ENCODE measurements around the gene KIF5B. TPM values are rescaled to one million over a fixed set of nuclear protein-coding genes. Genes with fewer than 3 reads are reported as not detected.
"Not testable (repeated sequence)": the region's sequence is repeated elsewhere in the genome, so short reads cannot be mapped to it uniquely, and the experiment has no call there.

KIF5B gene
- total and polyA plus RNA-seq, 5 experiments from 2014 or later = 17.0 to 47.8 (median 19.6) TPM

DNA sequence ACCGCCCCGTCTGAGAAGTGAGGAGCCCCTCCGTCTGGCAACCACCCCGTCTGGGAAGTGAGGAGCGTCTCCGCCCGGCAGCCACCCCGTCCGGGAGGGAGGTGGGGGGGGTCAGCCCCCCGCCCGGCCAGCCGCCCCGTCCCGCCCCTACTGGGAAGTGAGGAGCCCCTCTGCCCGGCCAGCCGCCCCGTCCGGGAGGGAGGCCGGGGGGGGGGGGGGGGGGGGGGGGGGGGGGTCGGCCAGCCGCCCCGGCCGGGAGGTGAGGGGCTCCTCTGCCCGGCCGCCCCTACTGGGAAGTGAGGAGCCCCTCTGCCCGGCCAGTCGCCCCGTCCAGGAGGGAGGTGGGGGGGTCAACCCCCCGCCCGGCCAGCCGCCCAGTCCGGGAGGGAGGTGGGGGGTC is 86.4 kb downstream of the KIF5B start:
- not testable (repeated sequence) for DNase-seq

DNA sequence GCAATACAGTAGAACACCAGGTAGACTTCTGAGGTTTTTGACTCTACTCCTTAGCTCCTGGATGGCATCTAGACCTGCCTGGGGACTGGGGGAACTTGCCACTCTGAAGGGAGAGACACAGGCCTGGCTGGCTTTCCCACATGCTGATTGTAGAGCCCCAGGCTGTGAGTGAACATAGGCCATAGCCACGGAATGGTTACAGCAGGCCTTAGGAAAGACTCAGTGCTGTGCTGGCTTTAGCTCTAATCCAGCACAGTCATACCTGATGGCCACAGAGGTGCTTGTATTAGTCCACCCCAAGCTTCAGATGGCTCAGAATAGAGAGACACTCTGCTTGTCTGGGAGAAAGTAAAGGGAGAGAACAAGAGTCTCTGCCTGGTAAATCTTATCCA is 92.6 kb downstream of the KIF5B start:
- Mint-ChIP-seq H3K27ac (no peak overlapping the region), H3K9me3 (no peaks in the 10 kb centered on the region), H3K4me1 (peaks cover 13 to 28% (median 22%) of the 10 kb centered on the region in 4 donors), H3K4me3 (no peak overlapping the region), H3K27me3 (no peaks in the 10 kb centered on the region), H3K36me3 (peaks cover 0 to 2% (median 0%) of the 10 kb centered on the region in 3 donors)
- ATAC-seq = no peak
- DNase-seq = no peak
- POLR2A ChIA-PET = no interaction called here

More for the DNA sequence above, 86.4 kb downstream of the KIF5B start:
- H3K9me3 Mint-ChIP-seq, H3K4me3 Mint-ChIP-seq, H3K27me3 Mint-ChIP-seq, ATAC-seq, H3K4me1 Mint-ChIP-seq, POLR2A ChIA-PET, H3K36me3 Mint-ChIP-seq, H3K27ac Mint-ChIP-seq: not testable (repeated sequence)

DNA sequence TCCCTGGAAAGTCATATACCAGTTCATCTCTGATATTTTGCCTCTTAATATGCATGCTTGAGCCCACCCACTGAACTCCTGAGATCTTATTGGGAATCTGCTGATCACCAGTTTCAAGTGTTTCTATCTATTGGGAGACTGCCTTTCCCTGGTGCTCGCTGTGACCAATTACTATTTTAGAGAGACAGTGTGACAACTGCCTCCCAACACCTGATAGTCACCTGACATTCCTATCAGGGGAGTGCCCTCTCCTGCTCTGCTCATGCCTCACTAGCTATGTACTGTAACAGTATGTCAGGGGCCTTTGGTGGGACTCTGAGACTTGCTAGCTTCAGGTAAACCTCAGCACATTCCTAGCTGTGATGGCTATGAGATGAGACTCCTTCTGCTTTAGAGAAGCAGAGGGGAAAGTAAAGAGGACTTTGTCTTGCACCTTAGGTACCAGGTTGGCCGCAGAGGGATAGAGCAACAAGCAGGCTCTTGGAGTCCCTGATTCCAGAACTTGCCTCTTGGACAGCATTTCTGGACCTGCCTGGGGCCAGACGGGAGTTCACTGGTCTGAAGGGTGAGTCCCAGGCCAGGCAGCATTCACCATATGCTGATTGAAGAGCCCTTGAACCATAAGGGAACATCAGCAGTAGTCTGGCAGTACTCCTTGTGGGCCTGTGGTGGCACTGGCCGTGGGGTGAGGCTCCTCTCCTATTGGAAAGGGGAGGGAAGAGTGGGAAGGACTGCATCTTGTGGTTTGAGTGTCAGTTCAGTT is 93.2 kb downstream of the KIF5B start:
- Mint-ChIP-seq H3K27ac (peak overlapping the region in 3 of 10 donors; percentile 21 to 40 (median 33)), H3K9me3 (no peaks in the 10 kb centered on the region), H3K4me3 (peak overlapping the region in 3 of 10 donors; percentile 18 to 65 (median 62)), H3K27me3 (no peaks in the 10 kb centered on the region), H3K36me3 (peaks cover 0 to 2% (median 0%) of the 10 kb centered on the region in 3 donors), H3K4me1 (peaks cover 13 to 28% (median 22%) of the 10 kb centered on the region in 4 donors)
- DNase-seq (no peak), ATAC-seq (no peak)
- POLR2A ChIA-PET = no interaction called here

DNA sequence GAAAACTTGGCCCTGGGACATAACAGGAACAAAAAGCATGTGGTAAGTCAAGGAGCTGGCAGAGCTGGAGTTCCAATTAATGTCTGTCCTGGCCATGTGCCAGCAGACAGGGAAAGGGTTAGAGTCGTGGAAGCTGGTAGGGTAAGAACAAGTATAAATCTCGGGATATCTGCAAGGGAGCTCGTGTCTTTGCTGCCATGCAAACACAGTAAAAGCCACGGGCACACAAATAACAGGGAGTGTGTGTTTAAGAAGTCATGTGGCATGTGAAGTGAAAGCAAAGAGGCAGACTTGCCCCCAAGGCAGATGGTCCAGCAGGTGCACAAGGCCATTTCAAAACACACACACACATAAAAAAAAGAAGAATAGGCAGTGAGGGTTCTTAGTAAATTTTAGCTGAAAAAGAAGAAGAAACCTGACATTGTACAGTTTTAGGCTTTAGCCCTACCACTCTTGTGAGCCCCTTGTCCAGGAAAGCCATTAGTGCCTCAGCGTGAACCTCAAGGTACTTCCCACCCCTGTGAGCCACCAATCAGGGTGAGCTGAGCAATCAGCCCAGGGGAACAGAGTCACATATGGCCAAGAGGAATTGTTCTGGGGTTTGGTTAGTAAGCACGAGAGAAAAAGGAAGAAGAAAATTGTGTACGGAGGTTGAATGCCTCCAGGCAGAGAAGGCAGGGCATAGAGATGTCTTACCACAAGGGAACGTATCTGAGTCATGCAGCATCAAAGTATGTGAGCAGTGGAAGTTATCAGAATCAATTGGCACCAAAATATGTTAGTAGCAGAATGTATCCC is 94.7 kb downstream of the KIF5B start:
- peak overlapping the region in 4 of 10 donors; percentile 6 to 27 (median 24) for H3K27ac Mint-ChIP-seq
- H3K4me3 Mint-ChIP-seq = peak overlapping the region in 6 of 10 donors; percentile 7 to 69 (median 34)
- peaks cover 13 to 28% (median 22%) of the 10 kb centered on the region in 4 donors for H3K4me1 Mint-ChIP-seq
- DNase-seq (peak in 1 of 10 donors; percentile 22), ATAC-seq (peak in 1 of 2 donors; percentile 80)
- peaks cover 0 to 2% (median 0%) of the 10 kb centered on the region in 3 donors for H3K36me3 Mint-ChIP-seq
- no peaks in the 10 kb centered on the region for H3K27me3 Mint-ChIP-seq
- H3K9me3 Mint-ChIP-seq = peaks cover 0 to under 1% (median 0%) of the 10 kb centered on the region in 9 donors
- POLR2A ChIA-PET = no interaction called here

DNA sequence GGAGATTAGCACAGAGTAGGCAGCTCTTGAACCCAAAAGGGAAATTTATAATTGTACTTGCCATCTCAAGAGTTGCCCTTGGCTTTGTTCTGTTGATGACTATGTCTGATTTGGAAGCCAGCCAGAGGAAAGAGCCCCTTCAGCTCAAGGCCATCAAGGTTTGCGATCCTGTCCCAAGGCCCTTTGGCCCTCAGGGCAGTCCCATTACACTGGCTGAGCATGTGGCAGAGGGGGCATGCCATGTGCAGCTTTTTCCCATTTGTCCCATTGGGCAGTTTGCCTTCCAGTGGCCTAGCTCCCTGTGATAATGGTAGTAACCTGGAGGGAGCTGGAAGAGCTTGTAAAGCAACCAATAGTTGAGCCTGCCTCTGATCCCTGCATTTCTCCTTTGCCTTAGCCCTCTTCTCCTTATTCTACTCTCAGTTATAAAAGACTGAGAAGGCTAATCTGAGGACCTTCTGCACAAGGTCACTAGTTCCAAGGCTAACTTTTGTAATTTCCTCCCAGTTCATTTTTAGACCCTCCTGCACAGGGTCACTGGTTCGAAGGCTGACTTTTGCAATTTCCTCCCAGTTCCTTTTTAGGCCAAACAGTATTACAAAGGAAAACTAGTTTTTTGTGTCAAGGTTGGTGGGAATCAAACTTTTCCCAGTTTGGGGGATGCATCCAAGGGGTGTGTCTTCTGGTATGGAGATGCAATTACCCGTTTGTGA is 96.6 kb downstream of the KIF5B start:
- POLR2A ChIA-PET = no interaction called here
- Mint-ChIP-seq H3K27ac (no peak overlapping the region), H3K9me3 (peaks cover 0 to 16% (median 4%) of the 10 kb centered on the region in 9 donors), H3K4me3 (no peak overlapping the region), H3K27me3 (no peaks in the 10 kb centered on the region), H3K4me1 (peaks cover 13 to 28% (median 22%) of the 10 kb centered on the region in 4 donors), H3K36me3 (peaks cover 2 to 11% (median 9%) of the 10 kb centered on the region in 3 donors)
- ATAC-seq = no peak
- DNase-seq = no peak

Other genes with a start within 250 kb of the KIF5B start
- gene ARHGAP12, start 127.6 kb downstream of the KIF5B start, total RNA-seq = 10 to 100 TPM; 33.8 to 35.0 TPM
- 10 to 100 TPM in 2 of 3 donors, 1 to 10 TPM in 1; 9.9 to 11.3 (median 10.7) TPM for gene ARHGAP12, start 127.6 kb downstream of the KIF5B start, polyA plus RNA-seq

Measured in naive thymus-derived CD8-positive, alpha-beta T cell (primary cell).